ENCODE data around the gene BRD7. TPM values are rescaled to one million over a fixed set of nuclear protein-coding genes. Genes with fewer than 3 reads are reported as not detected.

BRD7 gene
- total RNA-seq, 1 experiment from 2014 or later = 45.6 TPM

GRCh38 chr16:50386139-50386538, 17.4 kb upstream of the BRD7 start:
- intact Hi-C loops (cut with micrococcal nuclease; ENCODE audit: unreplicated experiment) (no loop called here), in situ Hi-C loops (cut with HindIII; ENCODE audit: low pct_unique_long_range_greater_than_20kb, low sequenced_read_pairs) (no loop called here)
- H3K4me3 ChIP-seq (ENCODE audit: low read depth in 2 of 2, low read length in 2 of 2) = no peak overlapping the region
- no peaks in the 10 kb centered on the region for H3K4me1 ChIP-seq (ENCODE audit: control insufficient read depth, insufficient read depth, low read length)
- BruUV-seq (replicated peaks) = no TSS peak
- no peaks in the 10 kb centered on the region for H3K36me3 ChIP-seq (ENCODE audit: control insufficient read depth, insufficient read depth, low read length)
- DNase-seq (ENCODE audit: low read depth, low spot score) (no peak), ATAC-seq (no peak)
- H3K27me3 ChIP-seq (ENCODE audit: control insufficient read depth, insufficient read depth, low read length) = no peaks in the 10 kb centered on the region
- CTCF ChIA-PET = no interaction called here
- H3K9me3 ChIP-seq (ENCODE audit: control insufficient read depth, insufficient read depth, low read depth, low read length) = no peaks in the 10 kb centered on the region
- POLR2A ChIA-PET = no interaction called here
- TF ChIP-seq TCF7L2 (IDR thresholded peaks at IDR 0.05; ENCODE audit: low read depth, low read length) (no peak), SIN3A (IDR thresholded peaks at IDR 0.05; ENCODE audit: borderline replicate concordance, insufficient read depth, low read depth, low read length) (no peak), CTCF (IDR thresholded peaks at IDR 0.05) (no peak), POLR2AphosphoS5 (IDR thresholded peaks at IDR 0.05; ENCODE audit: low read depth, low read length) (no peak), REST (IDR thresholded peaks at IDR 0.05; ENCODE audit: insufficient read depth in 1 of 2, low read depth in 2 of 2, low read length in 1 of 2) (no peak)
- no peak overlapping the region for H3K27ac ChIP-seq (ENCODE audit: low read length)

GRCh38 chr16:50384500-50385135, 15.8 kb upstream of the BRD7 start:
- intact Hi-C loops (cut with micrococcal nuclease; ENCODE audit: unreplicated experiment) = no loop called here
- H3K27ac ChIP-seq (ENCODE audit: low read length) = no peak overlapping the region
- ATAC-seq = no peak
- H3K36me3 ChIP-seq (ENCODE audit: control insufficient read depth, insufficient read depth, low read length) = no peaks in the 10 kb centered on the region
- no peak overlapping the region for H3K4me3 ChIP-seq (ENCODE audit: low read depth in 2 of 2, low read length in 2 of 2)
- no peaks in the 10 kb centered on the region for H3K4me1 ChIP-seq (ENCODE audit: control insufficient read depth, insufficient read depth, low read length)
- no peaks in the 10 kb centered on the region for H3K9me3 ChIP-seq (ENCODE audit: control insufficient read depth, insufficient read depth, low read depth, low read length)
- no TSS peak for BruUV-seq (replicated peaks)
- POLR2A ChIA-PET = no interaction called here
- CTCF ChIA-PET = no interaction called here
- TF ChIP-seq TCF7L2 (IDR thresholded peaks at IDR 0.05; ENCODE audit: low read depth, low read length) (no peak), SIN3A (IDR thresholded peaks at IDR 0.05; ENCODE audit: borderline replicate concordance, insufficient read depth, low read depth, low read length) (no peak), REST (IDR thresholded peaks at IDR 0.05; ENCODE audit: insufficient read depth in 1 of 2, low read depth in 2 of 2, low read length in 1 of 2) (no peak), POLR2AphosphoS5 (IDR thresholded peaks at IDR 0.05; ENCODE audit: low read depth, low read length) (no peak), CTCF (IDR thresholded peaks at IDR 0.05) (no peak)
- H3K27me3 ChIP-seq (ENCODE audit: control insufficient read depth, insufficient read depth, low read length) = no peaks in the 10 kb centered on the region
- in situ Hi-C loops (cut with HindIII; ENCODE audit: low pct_unique_long_range_greater_than_20kb, low sequenced_read_pairs) = no loop called here
- no peak for DNase-seq (ENCODE audit: low read depth, low spot score)
